B cell (primary cell): Measurements from ENCODE around the gene ATRIP.

Source experiments
- EZH2 ChIP-seq: IDR thresholded peaks from 2 replicates; pipeline ENCODE4 v1.6.1; 2012; ENCODE audit warnings: borderline replicate concordance, low read depth, mild to moderate bottlenecking, moderate library complexity, low read length; ENCODE audit not compliant: insufficient read depth, poor library complexity, severe bottlenecking
- TF ChIP-seq, protein P1 (sequence below): fragments of 200-600 bp; IDR thresholded peaks from one replicate; pipeline ENCODE4 v1.8.0; 2022; ENCODE audit warnings: antibody characterized with exemption, mild to moderate bottlenecking

DNA sequence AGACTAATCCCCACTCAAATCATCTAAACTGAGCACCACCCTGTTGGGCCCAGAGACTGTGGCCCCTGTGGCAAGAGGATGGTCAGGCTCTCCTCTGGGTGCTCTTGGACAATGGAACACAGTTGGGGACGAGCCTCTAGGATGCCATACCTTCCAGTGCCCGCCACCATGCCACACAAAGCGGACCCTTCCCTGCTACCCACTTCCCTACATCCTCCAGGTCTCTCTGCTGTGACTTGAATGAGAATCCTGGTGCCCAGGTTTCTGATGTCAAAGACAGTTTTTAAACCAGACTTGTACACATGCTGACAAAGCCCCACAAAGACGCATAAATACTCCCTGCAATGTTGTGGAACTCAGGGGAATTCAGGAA, 11.3 kb upstream of the ATRIP start:
- TF ChIP-seq, protein P1, sequence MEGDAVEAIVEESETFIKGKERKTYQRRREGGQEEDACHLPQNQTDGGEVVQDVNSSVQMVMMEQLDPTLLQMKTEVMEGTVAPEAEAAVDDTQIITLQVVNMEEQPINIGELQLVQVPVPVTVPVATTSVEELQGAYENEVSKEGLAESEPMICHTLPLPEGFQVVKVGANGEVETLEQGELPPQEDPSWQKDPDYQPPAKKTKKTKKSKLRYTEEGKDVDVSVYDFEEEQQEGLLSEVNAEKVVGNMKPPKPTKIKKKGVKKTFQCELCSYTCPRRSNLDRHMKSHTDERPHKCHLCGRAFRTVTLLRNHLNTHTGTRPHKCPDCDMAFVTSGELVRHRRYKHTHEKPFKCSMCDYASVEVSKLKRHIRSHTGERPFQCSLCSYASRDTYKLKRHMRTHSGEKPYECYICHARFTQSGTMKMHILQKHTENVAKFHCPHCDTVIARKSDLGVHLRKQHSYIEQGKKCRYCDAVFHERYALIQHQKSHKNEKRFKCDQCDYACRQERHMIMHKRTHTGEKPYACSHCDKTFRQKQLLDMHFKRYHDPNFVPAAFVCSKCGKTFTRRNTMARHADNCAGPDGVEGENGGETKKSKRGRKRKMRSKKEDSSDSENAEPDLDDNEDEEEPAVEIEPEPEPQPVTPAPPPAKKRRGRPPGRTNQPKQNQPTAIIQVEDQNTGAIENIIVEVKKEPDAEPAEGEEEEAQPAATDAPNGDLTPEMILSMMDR = no peak
- no peak for TF ChIP-seq EZH2
